Eye (tissue), 1 donor: ENCODE data around the gene ZNF687.
A peak's percentile ranks its signal among the peaks of the same experiment; 100 is the strongest.

Source experiments
- DNase-seq: peaks from one replicate; pipeline ENCODE4 v3.0.0-alpha.2; 2015

Gene ZNF687

GRCh38 chr1:151314137-151314875 is 32.2 kb downstream of the ZNF687 start:
- no peak for DNase-seq

DNA sequence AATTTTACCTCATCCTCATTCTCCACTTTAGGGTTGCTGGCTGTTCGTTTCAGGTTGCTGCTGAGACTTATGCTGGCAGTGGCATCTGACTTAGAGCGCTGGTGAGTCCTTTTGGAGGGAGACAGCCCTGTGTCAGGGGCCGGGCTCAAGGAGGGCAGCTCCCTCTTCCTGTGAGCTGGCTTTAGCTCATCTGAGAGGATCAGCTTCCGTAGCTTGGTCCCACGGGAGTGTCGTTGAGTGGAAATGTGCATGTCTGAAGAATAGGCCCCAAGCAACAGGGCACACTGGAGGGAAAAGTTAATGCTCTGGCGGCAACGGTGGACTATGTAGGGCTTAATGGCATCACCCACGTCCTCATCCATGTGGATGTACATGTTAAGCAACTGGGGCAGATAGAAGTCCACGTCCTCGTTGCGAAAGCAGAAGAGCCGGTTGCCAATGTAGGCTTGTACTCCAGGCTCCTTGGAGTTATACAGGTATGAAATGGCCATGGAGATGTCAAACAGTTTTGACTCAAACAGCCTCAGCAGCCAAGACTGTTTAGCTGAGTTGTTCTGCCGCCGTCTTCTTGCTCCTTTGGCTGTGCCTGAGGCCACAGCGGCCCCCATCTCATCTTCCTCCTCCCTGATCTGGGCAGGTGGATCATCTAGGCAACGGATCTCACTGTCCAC is 33.6 kb downstream of the ZNF687 start:
- DNase-seq: no peak

GRCh38 chr1:151318975-151319374 is 36.9 kb downstream of the ZNF687 start:
- DNase-seq: no peak

DNA sequence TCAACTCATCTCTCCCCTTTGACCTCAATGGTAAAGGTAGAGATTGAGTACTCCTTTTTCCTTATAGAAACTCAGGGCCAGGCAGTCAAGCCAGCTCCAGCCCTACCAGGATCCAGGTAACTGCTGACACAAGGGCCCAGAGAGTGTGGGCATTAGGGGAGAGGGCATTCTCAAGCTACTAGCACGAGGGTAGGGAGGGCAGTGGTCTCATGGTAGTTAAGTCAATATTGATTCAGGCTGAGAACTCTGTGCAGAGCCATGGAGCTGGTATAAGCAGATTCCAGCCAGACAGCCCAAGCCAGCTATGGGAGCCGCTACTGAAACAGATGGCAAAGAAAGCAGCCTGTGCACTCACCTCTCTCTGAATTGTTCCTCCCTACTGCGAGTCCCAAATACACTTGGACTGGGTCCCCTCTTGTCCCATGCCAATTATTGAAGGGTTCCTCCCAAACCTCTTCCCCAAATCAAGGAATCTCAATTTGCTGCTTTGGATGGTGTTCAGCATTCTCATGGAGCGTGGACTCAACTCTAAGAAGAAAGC is 42.4 kb downstream of the ZNF687 start:
- no peak for DNase-seq

DNA sequence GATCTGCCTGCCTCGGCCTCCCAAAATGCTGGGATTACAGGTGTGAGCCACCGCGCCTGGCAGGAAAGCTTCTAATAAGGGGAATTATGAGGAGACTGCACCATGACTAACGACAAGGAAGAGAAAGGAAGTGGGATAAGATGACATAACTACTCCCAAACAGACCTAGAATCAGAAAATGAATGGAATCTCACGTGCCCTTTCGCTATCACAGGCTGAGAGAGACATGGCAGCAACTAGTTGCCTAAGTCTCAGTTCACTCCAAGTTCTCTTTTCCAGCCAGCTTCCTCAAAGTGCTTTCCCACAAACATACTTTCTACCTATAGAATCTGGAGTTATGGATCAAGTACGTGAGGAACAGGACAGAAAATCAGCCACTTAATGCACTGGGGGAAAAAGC is 43.1 kb downstream of the ZNF687 start:
- no peak for DNase-seq

DNA sequence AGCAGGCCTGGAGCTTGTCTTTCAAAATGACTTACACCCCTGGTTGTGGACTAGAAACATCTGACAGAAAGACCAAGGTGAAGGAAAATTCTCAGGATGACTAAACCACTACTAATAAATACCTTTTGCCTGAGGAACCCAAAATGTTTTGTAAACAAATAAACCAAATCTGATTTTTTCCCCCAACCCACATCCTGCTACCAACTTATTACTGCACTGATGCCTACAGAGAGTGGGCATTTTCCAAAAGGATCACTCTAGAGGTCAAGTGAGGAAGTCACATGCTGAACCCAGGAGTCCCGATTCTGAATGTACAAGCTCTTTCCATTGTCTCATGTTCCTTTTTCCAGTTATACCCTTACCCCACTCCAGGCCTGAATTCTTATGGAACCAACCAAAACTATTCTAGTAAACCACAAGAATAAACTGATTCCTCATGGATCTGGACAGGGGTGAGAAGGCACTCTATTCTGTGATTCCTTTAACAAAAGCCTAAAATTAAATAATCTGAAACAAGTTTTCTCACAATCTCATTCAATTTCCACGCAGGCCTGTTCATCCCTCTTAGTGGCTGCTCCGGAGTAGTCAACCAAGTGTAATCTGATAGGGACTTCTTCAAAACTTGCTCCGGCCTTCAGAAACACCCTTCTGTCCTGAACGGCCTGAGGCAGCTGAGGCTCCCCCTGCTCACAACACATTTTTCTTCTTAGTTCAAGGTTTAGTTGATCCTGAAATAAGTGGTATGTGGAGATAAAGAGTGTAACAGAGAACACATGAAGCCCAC is 43.7 kb downstream of the ZNF687 start:
- DNase-seq: no peak

- DNase-seq: peak; percentile 56
Measured at GRCh38 chr1:151326619-151327222, 44.6 kb downstream of the ZNF687 start.

DNA sequence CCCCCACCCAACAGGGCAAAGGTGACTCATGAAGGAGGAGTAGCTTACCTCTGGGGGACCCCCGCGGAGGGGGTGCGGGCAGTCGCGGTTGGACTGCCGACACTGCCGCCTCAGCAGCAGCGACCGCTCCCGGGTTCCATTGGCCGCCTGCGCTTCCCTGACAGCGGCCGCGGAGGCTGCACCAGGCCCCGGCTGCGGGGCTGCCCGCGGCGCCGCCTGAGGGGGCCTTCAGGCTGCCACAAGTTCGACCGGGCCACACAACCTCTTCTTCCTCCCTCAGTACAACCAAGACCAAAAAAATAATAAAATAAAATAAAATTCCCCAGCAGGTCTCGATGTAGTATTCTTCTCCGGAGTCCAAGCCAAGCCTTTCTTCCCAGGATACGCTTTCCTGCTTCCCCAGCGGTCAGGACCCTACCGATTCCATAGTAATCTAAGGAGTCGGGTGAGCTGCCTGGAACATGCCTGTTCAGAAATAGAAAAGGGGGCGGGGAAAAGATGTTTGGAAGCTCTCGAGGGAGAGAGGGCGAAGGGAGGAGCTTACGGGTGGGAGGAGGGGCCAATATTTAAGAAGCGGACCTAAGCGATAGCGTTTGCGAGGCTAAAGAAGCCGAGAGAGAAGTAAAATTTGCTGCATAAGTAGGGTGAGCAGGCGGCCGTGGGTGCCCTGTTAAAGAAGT is 45.3 kb downstream of the ZNF687 start, which contains the start of gene PI4KB:
PI4KB (minus strand) TSS at position 194 of the 680 bp plus-strand sequence. CDS start 10,935 bp downstream, outside the sequence.
- peak; percentile 100 for DNase-seq

- no peak for DNase-seq
Measured at GRCh38 chr1:151327903-151328674, 46.0 kb downstream of the ZNF687 start.

DNA sequence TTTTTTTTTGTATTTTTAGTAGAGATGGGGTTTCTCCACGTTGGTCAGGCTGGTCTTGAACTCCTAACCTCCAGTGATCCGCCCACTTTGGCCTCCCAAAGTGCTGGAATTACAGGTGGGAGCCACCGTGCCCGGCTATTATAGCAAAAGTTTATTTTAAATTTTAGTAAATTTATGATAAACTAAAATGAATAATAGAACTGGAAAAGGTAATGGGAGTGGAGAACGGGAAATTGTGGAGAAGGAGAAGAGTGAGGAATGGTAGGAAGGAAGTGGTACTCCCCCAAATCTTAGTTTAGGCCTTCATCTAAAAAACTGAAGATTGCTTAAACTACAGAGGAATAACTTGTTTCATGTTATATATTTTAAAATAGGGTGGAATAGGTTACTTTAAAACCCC is 52.7 kb downstream of the ZNF687 start:
- no peak for DNase-seq

DNA sequence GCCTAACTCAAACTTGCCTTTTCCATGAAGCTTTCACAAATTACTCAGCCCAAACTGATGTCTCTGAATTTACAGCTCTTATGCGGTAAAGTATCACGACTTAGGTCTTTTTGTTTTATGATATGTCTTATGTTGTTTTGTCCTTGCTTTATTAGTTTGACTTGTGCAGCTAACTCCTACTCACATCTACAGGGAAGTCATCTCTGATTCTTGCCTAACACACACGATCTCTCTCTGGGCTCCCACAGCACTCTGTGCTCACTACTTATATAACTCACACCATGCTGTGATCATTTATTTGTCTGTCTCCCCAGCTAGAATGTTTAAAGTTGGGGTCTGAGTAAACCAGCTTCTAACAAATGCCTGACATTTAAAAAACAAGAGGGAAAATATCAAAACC is 54.5 kb downstream of the ZNF687 start:
- DNase-seq: no peak

GRCh38 chr1:151340870-151341754 is 59.0 kb downstream of the ZNF687 start:
- peak; percentile 89 for DNase-seq
